Measurements from ENCODE around the gene SLC15A3. TPM values are rescaled to one million over a fixed set of nuclear protein-coding genes. Genes with fewer than 3 reads are reported as not detected.

SLC15A3 gene
- 8.8 and 21.5 TPM in 2 replicates for total RNA-seq

- no peak for DNase-seq (ENCODE audit: extremely low read depth, low read depth, low spot score)
Measured at GRCh38 chr11:60951904-60952741, at the start of gene SLC15A3. TSS of gene SLC15A3 (minus strand) at chr11:60952176. CDS start at chr11:60951551, 625 bp downstream.

GRCh38 chr11:61000426-61000825, 48.5 kb upstream of the SLC15A3 start:
- no peak for DNase-seq (ENCODE audit: extremely low read depth, low read depth, low spot score)

DNA sequence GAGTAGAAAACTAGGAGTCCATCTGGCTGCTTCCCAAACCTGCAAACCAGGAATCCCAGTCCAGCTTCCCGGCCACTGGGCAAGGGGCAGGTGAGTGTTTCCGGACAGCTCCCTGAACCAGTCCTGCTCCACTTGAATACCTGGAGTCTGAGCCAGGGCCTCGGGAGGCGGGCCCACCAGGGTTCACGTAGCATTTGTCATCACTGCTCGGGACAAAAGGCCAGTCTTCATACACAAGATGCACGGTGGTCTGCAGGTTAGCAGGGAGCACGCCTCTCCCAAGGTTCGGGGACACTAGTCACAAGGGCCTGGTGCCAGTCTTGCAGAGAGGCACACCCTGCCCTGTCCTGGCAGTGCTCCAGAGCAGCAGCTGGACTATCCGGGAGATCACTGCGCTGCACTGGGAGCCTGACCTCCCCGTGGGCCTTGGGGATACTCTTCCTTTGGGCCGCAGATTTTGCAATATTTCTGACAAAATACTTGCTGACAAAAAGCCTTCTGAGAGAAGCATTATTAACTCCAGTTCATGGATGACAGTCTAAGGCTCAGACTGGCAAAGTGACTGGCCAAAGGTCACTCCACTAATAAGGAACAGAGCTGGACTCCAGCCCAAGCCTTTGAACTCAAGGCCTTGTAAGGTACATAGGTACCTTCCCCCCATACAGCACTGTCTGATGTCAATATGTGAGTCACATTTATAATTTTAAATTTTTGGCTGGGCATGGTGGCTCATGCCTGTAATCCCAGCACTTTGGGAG, 44.6 kb upstream of the SLC15A3 start:
- DNase-seq (ENCODE audit: extremely low read depth, low read depth, low spot score), result no peak

DNA sequence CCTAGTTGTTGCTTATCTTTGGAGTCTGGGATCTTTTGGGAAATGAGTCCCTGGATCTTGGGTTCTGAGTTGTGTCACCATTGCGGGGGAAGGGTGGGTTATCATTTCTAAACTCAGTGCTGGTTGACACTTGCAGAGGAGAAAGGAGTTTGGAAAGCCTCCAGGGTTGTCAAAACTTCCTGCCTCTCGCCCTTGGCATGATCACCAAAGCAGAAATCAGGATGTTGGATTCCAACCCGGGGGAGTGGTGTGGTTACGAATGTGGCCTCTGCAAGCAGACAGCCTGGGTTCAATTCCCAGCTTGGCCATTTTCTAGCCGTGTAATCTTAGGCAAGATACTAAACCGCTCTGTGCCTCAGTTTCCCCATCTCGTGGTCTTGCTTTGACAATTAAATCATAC, 43.8 kb upstream of the SLC15A3 start:
- no peak for DNase-seq (ENCODE audit: extremely low read depth, low read depth, low spot score)

GRCh38 chr11:60994541-60995080, 42.6 kb upstream of the SLC15A3 start:
- no peak for DNase-seq (ENCODE audit: extremely low read depth, low read depth, low spot score)

- no peak for DNase-seq (ENCODE audit: extremely low read depth, low read depth, low spot score)
Measured at GRCh38 chr11:60993615-60994014, 41.6 kb upstream of the SLC15A3 start.

DNA sequence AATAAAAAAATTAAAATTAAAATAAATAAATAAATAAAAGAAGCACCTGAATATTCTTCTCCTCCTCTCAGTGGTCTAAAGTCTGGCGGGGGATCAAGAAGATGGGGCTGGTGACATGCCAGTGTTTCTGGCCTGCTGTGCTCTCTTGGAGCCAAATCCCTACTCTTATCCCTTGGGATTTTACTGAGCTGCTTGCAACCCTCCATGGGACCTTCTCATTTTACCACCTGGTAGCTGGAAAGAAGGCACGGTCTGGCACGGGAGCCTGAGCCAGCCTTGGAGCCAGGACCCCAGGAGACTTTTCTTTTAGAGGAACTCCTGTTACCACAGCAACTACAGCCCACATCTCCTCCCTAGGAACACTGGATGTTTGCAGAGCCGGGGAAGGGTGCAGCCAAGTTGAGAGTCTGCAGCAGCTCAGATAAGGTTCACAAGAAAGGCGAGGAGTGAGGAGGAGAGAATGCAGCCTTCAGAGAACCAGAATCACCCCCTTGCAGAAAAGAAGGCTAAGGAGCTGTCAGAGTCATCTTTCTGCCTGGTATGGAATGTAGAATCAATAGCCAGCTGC, 41.0 kb upstream of the SLC15A3 start:
- no peak for DNase-seq (ENCODE audit: extremely low read depth, low read depth, low spot score)

- DNase-seq (ENCODE audit: extremely low read depth, low read depth, low spot score), result no peak
Measured at GRCh38 chr11:60991457-60991856, 39.5 kb upstream of the SLC15A3 start.

- no peak for DNase-seq (ENCODE audit: extremely low read depth, low read depth, low spot score)
Measured at GRCh38 chr11:60989093-60989650, 37.2 kb upstream of the SLC15A3 start.

GRCh38 chr11:60988658-60989057, 36.7 kb upstream of the SLC15A3 start:
- DNase-seq (ENCODE audit: extremely low read depth, low read depth, low spot score), result no peak

DNA sequence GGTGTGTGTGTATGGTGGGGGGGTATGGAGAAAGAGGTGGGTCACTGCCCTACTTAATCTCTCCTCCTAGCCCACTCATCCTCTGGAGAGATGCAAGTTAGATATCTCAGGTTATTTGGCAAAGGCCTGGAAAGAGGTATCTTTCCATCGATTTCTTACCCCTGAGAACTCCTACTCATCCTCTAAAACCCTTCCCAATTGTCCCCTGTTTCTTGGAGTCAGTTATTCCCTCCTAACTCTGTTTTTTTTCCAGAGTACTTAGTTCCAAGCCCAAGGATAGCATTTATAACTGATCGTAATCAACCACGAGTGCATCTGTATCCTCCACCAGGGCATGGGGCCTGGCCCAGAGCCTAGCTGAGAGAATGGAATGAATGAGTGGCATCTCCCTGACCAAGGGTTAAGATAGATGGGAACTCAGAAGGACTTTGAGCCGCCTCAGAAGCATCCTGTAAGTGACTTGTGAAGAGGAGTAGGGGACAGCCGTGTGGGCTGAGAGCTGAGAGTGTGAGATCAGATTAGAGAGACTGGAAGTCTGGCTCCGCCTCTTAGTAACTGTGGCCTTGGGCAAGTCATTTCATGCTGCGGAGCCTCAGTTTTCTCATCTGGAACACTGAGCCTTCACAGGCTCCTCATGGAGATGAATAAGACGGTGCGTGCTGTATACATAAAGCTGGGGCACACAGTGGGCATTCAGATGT, 35.8 kb upstream of the SLC15A3 start:
- no peak for DNase-seq (ENCODE audit: extremely low read depth, low read depth, low spot score)

DNA sequence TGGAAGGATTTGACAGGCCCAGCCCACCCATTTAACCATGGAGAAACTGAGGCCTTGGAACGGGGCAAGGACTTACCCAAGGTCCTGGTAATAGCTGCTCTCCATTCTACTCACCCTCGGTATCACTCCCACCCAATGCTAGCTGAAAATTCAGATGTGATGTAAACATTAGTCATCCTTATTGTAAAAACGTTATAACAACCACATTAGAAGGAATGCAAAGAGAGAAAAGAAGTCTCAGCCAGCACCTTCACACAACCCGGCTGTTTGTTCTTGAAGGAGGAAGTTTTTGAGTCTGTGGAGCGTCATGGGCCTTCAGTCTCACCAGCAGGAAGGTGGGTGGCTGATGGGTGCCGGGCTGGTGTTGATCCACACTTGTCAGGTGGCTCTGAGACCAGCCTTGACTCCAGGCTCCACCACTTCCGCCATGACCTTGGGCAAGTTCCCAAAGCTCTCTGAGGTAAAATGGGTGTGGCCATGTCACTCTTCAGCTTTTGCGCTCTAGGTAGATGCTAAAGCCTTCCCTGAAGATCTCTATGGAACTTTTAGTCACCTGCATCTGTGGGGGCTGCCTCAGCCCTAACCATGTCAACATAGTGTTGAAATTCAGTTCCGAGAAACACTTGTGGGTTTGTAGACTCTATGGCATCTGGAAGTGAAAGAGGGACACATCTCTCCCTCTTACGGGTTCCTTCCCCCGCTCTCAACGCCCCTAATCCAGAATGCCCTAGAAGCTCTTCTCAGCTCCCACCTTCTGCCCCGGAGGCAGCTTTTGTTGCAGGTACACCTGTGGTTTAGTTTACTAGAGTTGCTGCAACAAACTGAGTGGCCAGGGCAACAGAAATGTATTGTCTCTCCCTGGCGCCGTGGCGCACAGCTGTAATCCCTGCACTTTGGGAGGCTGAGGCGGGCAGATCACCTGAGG, 34.3 kb upstream of the SLC15A3 start:
- no peak for DNase-seq (ENCODE audit: extremely low read depth, low read depth, low spot score)

- DNase-seq (ENCODE audit: extremely low read depth, low read depth, low spot score), result no peak
Measured at GRCh38 chr11:60985501-60985900, 33.5 kb upstream of the SLC15A3 start.

GRCh38 chr11:60984636-60985035, 32.7 kb upstream of the SLC15A3 start:
- DNase-seq (ENCODE audit: extremely low read depth, low read depth, low spot score), result no peak

DNA sequence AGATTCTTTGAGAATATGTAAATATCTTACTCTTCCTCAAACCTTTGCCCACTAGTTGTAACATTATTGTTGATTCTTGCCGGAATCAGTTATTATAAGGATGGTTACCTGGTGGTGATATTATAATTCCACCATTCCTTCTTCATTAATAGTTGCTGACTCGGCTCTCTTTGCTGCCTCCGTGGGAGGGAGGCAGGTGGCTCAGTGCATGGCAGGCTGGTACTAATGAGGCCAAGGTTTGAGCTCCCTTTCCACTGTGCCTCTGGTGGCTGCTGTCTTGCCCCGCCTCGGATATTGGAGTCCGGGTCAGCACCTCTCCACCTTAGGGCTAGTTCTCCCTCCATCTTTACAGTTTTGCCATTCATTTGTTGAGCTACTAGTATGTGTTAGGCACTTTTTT, 32.2 kb upstream of the SLC15A3 start:
- no peak for DNase-seq (ENCODE audit: extremely low read depth, low read depth, low spot score)

DNA sequence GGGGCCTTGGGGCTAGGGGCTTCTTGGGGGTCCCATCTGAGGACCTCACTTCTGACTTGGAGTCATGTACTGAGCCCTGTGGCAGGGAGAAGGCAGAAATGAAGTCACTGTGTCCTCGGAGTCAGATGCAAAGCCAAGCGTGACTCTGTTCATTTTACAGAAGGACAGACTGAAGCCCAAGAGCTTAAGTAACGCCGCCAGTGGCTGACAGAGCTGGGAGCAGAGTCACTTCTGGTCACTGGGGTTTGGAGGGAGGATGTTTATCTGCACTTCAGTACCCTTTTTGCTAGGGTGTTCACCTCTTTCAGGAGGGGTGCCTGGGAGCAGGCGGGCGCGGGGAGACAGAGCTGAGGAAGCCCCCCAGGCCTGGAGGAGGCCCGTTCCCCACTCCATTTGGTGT, 30.2 kb upstream of the SLC15A3 start:
- no peak for DNase-seq (ENCODE audit: extremely low read depth, low read depth, low spot score)

- DNase-seq (ENCODE audit: extremely low read depth, low read depth, low spot score), result no peak
Measured at GRCh38 chr11:60981515-60981914, 29.5 kb upstream of the SLC15A3 start.

GRCh38 chr11:60978546-60979380, 26.8 kb upstream of the SLC15A3 start:
- DNase-seq (ENCODE audit: extremely low read depth, low read depth, low spot score), result no peak

DNA sequence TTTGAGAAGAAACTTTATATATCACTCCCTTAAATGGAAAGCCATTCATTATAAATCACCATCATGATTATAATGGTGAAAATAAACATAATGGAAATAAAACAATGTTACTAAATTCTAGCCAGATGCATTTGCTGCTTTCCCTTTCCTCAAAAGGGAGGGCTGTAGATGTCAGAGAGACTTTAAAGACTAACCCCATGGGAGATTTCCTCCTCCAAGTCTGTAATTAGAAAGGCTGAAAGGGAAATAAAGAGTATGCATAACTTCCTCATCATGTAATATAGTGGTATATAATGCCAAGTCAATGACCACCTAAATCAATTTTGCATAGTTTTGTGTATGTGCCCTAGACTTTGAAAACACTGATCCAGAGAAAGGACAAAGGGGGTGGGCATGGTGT, 25.9 kb upstream of the SLC15A3 start:
- DNase-seq (ENCODE audit: extremely low read depth, low read depth, low spot score), result no peak

Measured in glomerular endothelial cell (primary cell).